Astrocyte (in vitro differentiated cells and primary cell): ENCODE measurements around the gene NDUFAF8.

Experiments used
- EZH2 ChIP-seq: IDR thresholded peaks from 2 replicates; pipeline ENCODE4 v1.6.1; 2012; ENCODE audit warnings: mild to moderate bottlenecking, low read length, inconsistent platforms; ENCODE audit not compliant: insufficient read depth
- TF ChIP-seq, protein P1 (sequence below): IDR thresholded peaks from 2 replicates; pipeline ENCODE4 v1.5.1; 2011; ENCODE audit warnings: low read depth, mild to moderate bottlenecking, inconsistent platforms, low read length, moderate library complexity; ENCODE audit not compliant: insufficient read depth

DNA sequence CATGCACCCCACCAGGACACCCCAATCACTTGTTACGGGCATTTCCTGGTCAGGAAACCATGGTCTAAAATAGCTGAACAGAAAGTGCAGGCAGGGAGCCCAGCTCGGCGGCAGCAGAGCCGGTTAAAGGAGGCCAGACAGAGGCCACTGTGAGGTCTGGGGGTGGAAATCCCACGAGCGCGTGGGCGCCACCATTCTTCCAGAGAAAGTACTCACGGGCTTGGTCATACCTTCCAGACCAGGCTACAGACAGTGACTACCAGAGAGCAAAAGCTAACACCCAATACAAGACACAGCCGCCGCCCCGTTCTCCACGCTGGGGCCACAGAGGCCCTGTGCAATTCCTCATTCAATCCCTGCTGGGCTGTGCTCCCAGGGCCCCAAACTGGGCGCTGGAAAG, 28.2 kb upstream of the NDUFAF8 start:
- TF ChIP-seq, protein P1, sequence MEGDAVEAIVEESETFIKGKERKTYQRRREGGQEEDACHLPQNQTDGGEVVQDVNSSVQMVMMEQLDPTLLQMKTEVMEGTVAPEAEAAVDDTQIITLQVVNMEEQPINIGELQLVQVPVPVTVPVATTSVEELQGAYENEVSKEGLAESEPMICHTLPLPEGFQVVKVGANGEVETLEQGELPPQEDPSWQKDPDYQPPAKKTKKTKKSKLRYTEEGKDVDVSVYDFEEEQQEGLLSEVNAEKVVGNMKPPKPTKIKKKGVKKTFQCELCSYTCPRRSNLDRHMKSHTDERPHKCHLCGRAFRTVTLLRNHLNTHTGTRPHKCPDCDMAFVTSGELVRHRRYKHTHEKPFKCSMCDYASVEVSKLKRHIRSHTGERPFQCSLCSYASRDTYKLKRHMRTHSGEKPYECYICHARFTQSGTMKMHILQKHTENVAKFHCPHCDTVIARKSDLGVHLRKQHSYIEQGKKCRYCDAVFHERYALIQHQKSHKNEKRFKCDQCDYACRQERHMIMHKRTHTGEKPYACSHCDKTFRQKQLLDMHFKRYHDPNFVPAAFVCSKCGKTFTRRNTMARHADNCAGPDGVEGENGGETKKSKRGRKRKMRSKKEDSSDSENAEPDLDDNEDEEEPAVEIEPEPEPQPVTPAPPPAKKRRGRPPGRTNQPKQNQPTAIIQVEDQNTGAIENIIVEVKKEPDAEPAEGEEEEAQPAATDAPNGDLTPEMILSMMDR, result no peak
- TF ChIP-seq EZH2, result no peak
